Femur (tissue), 1 donor: Measurements from ENCODE around the gene KIF5C.

Experiments
- DNase-seq: peaks from one replicate; pipeline ENCODE4 v3.0.0-alpha.2; 2017

Gene KIF5C

GRCh38 chr2:148888003-148888501 lies 13.0 kb downstream of the KIF5C start:
- no peak for DNase-seq

GRCh38 chr2:148888986-148889385 lies 14.0 kb downstream of the KIF5C start:
- DNase-seq = no peak

GRCh38 chr2:148893906-148894305 lies 18.9 kb downstream of the KIF5C start:
- DNase-seq = no peak

- no peak for DNase-seq
Measured at GRCh38 chr2:148896136-148896535, 21.1 kb downstream of the KIF5C start.

GRCh38 chr2:148899638-148900318 lies 24.8 kb downstream of the KIF5C start:
- DNase-seq = no peak

GRCh38 chr2:148900350-148900837 lies 25.4 kb downstream of the KIF5C start:
- no peak for DNase-seq

GRCh38 chr2:148901142-148901541 lies 26.1 kb downstream of the KIF5C start:
- no peak for DNase-seq

GRCh38 chr2:148902798-148903197 lies 27.8 kb downstream of the KIF5C start:
- no peak for DNase-seq

GRCh38 chr2:148903294-148903693 lies 28.3 kb downstream of the KIF5C start:
- DNase-seq = no peak

GRCh38 chr2:148903979-148904378 lies 29.0 kb downstream of the KIF5C start:
- DNase-seq = no peak

- DNase-seq = no peak
Measured at GRCh38 chr2:148906124-148906523, 31.1 kb downstream of the KIF5C start.

- no peak for DNase-seq
Measured at GRCh38 chr2:148907085-148907785, 32.2 kb downstream of the KIF5C start.

- no peak for DNase-seq
Measured at GRCh38 chr2:148909114-148909513, 34.1 kb downstream of the KIF5C start.

- DNase-seq = no peak
Measured at GRCh38 chr2:148913061-148913460, 38.0 kb downstream of the KIF5C start.

GRCh38 chr2:148913492-148913891 lies 38.5 kb downstream of the KIF5C start:
- DNase-seq = no peak

GRCh38 chr2:148914463-148914862 lies 39.4 kb downstream of the KIF5C start:
- no peak for DNase-seq

GRCh38 chr2:148917431-148917830 lies 42.4 kb downstream of the KIF5C start:
- no peak for DNase-seq

GRCh38 chr2:148918554-148918953 lies 43.5 kb downstream of the KIF5C start:
- DNase-seq = no peak

GRCh38 chr2:148920559-148920958 lies 45.5 kb downstream of the KIF5C start:
- DNase-seq = no peak

- DNase-seq = no peak
Measured at GRCh38 chr2:148922062-148922461, 47.0 kb downstream of the KIF5C start.

GRCh38 chr2:148922776-148923475 lies 47.9 kb downstream of the KIF5C start:
- DNase-seq = no peak

GRCh38 chr2:148924514-148925178 lies 49.6 kb downstream of the KIF5C start:
- DNase-seq = no peak
